Common myeloid progenitor, CD34-positive (primary cell): Measurements from ENCODE around the gene BMPER.

Experiments
- CTCF ChIA-PET: fragments of 350-600 bp; sonication (Branson Sonifier 250); formaldehyde crosslinking; loops from one replicate; lab custom pipeline; 2021; ENCODE audit warnings: antibody characterized with exemption; lab: Charles Lee
- POLR2A ChIA-PET: fragments of 350-600 bp; sonication (Branson Sonifier 250); formaldehyde crosslinking; loops from one replicate; lab custom pipeline; 2021; ENCODE audit warnings: antibody characterized with exemption; lab: Charles Lee
- DNase-seq, 3 donors: peaks; one replicate each; pipeline versions ENCODE4 v3.0.0 to v3.0.0-alpha.2; 2013
- H3K27ac ChIP-seq, 2 experiments: 1 replicate in 1 of 2; 2 replicates in 1 of 2; pipeline ENCODE4 v1.7.0; 2013; ENCODE audit warnings: inconsistent platforms in 2 of 2, low read length in 2 of 2, mild to moderate bottlenecking in 2 of 2, low read depth in 1 of 2, moderate library complexity in 1 of 2; ENCODE audit not compliant: severe bottlenecking in 2 of 2, insufficient read depth in 1 of 2, poor library complexity in 1 of 2
- H3K27me3 ChIP-seq, 5 experiments: replicated peaks in 2 of 5; 1 replicate in 3 of 5; 2 replicates in 2 of 5; pipeline versions ENCODE4 v1.6.1 to v1.7.0; 2013; ENCODE audit warnings: low read length in 4 of 5, mild to moderate bottlenecking in 2 of 5, moderate library complexity in 2 of 5, inconsistent platforms in 1 of 5; ENCODE audit not compliant: insufficient read depth in 5 of 5, control insufficient read depth in 4 of 5
- H3K36me3 ChIP-seq, 4 experiments: 1 replicate in 2 of 4; 2 replicates in 2 of 4; pipeline versions ENCODE4 v1.6.1 to v1.7.0; 2013; ENCODE audit warnings: low read length in 3 of 4, control low read depth in 1 of 4, mild to moderate bottlenecking in 1 of 4; ENCODE audit not compliant: control insufficient read depth in 4 of 4, insufficient read depth in 4 of 4
- H3K4me1 ChIP-seq, 4 experiments: 1 replicate in 3 of 4; 2 replicates in 1 of 4; pipeline versions ENCODE4 v1.6.1 to v1.7.1; 2013; ENCODE audit warnings: low read length in 3 of 4, mild to moderate bottlenecking in 3 of 4, control low read depth in 1 of 4, inconsistent platforms in 1 of 4, moderate library complexity in 1 of 4; ENCODE audit not compliant: control insufficient read depth in 4 of 4, insufficient read depth in 4 of 4; ENCODE audit errors: control extremely low read depth in 1 of 4
- H3K4me3 ChIP-seq, 7 experiments: 1 replicate in 4 of 7; 2 replicates in 3 of 7; pipeline versions ENCODE4 v1.5.1 to v1.7.0; 2013; ENCODE audit warnings: mild to moderate bottlenecking in 7 of 7, low read length in 6 of 7, moderate library complexity in 6 of 7, inconsistent platforms in 2 of 7, low read depth in 2 of 7, control low read depth in 1 of 7; ENCODE audit not compliant: insufficient read depth in 4 of 7, control insufficient read depth in 1 of 7; ENCODE audit errors: extremely low read depth in 1 of 7
- H3K9me3 ChIP-seq, 5 experiments: 1 replicate in 4 of 5; 2 replicates in 1 of 5; pipeline versions ENCODE4 v1.6.1 to v1.7.1; 2013; ENCODE audit warnings: low read length in 4 of 5, mild to moderate bottlenecking in 2 of 5, inconsistent platforms in 1 of 5, low read depth in 1 of 5, moderate library complexity in 1 of 5; ENCODE audit not compliant: control insufficient read depth in 4 of 5, insufficient read depth in 2 of 5; ENCODE audit errors: control extremely low read depth in 1 of 5
- WGBS: methylation state at CpG from one replicate; pipeline ENCODE4 v1.1.5; 2013; ENCODE audit not compliant: insufficient coverage; 5-methylcytosine and 5-hydroxymethylcytosine counted together

The BMPER gene

GRCh38 chr7:34096777-34097176, 191.4 kb downstream of the BMPER start:
- no peaks in the 10 kb centered on the region for H3K36me3 ChIP-seq
- no peak for DNase-seq
- H3K27ac ChIP-seq: no peak overlapping the region
- H3K9me3 ChIP-seq: peaks cover 0 to 2% (median 0%) of the 10 kb centered on the region in 5 experiments
- peaks cover 0 to 3% (median 0%) of the 10 kb centered on the region in 5 experiments for H3K27me3 ChIP-seq
- CTCF ChIA-PET: interaction anchor here (2.1 kb wide), 1 partner anchor 10 kb away, joined by 7 read pairs; no protein-coding TSS in a partner anchor
- POLR2A ChIA-PET: no interaction called here
- WGBS: 73% methylated on average over 2 of the region's 2 CpGs
- no peak overlapping the region for H3K4me3 ChIP-seq
- no peaks in the 10 kb centered on the region for H3K4me1 ChIP-seq

GRCh38 chr7:34100661-34101060, 195.3 kb downstream of the BMPER start:
- Histone ChIP-seq H3K36me3 (no peaks in the 10 kb centered on the region), H3K27ac (no peak overlapping the region), H3K4me3 (no peak overlapping the region), H3K4me1 (no peaks in the 10 kb centered on the region), H3K27me3 (no peaks in the 10 kb centered on the region), H3K9me3 (no peaks in the 10 kb centered on the region)
- no peak for DNase-seq
- CTCF ChIA-PET: no interaction called here
- POLR2A ChIA-PET: no interaction called here
- 81% methylated on average over 4 of the region's 4 CpGs for WGBS

- 49% methylated on average over 3 of the region's 6 CpGs for WGBS
- Histone ChIP-seq H3K4me1 (no peaks in the 10 kb centered on the region), H3K27me3 (no peaks in the 10 kb centered on the region), H3K36me3 (no peaks in the 10 kb centered on the region), H3K4me3 (no peak overlapping the region), H3K9me3 (no peaks in the 10 kb centered on the region), H3K27ac (no peak overlapping the region)
- CTCF ChIA-PET: no interaction called here
- POLR2A ChIA-PET: no interaction called here
- no peak for DNase-seq
These were observed 198.8 kb downstream of the BMPER start for GRCh38 chr7:34104115-34104514.

- POLR2A ChIA-PET: no interaction called here
- 100% methylated on average over 1 of the region's 1 CpG for WGBS
- CTCF ChIA-PET: interaction anchor here (1.2 kb wide), 1 partner anchor 7 kb away, joined by 3 read pairs; no protein-coding TSS in a partner anchor
These were observed 199.7 kb downstream of the BMPER start for GRCh38 chr7:34104992-34105391.

GRCh38 chr7:34107276-34107675, 201.9 kb downstream of the BMPER start:
- no peak for DNase-seq
- H3K4me3 ChIP-seq: no peak overlapping the region
- CTCF ChIA-PET: no interaction called here
- no peaks in the 10 kb centered on the region for H3K9me3 ChIP-seq
- H3K27ac ChIP-seq: no peak overlapping the region
- H3K27me3 ChIP-seq: no peaks in the 10 kb centered on the region
- H3K4me1 ChIP-seq: no peaks in the 10 kb centered on the region
- no peaks in the 10 kb centered on the region for H3K36me3 ChIP-seq
- WGBS: 91% methylated on average over 4 of the region's 5 CpGs
- POLR2A ChIA-PET: no interaction called here

More at GRCh38 chr7:34104992-34105391, 199.7 kb downstream of the BMPER start:
- Histone ChIP-seq H3K9me3 (no peaks in the 10 kb centered on the region), H3K4me3 (no peak overlapping the region), H3K27ac (no peak overlapping the region), H3K27me3 (no peaks in the 10 kb centered on the region), H3K4me1 (no peaks in the 10 kb centered on the region), H3K36me3 (no peaks in the 10 kb centered on the region)
- no peak for DNase-seq

- Histone ChIP-seq H3K4me1 (no peaks in the 10 kb centered on the region), H3K27me3 (no peaks in the 10 kb centered on the region), H3K4me3 (no peak overlapping the region), H3K36me3 (no peaks in the 10 kb centered on the region), H3K27ac (no peak overlapping the region), H3K9me3 (no peaks in the 10 kb centered on the region)
- ChIA-PET CTCF (no interaction called here), POLR2A (no interaction called here)
- 82% methylated on average over 4 of the region's 4 CpGs for whole genome bisulfite sequencing
- DNase-seq: no peak
These were observed 202.8 kb downstream of the BMPER start for GRCh38 chr7:34108165-34108564.

GRCh38 chr7:34109936-34110780, 204.8 kb downstream of the BMPER start:
- ChIA-PET CTCF (no interaction called here), POLR2A (no interaction called here)
- Histone ChIP-seq H3K4me3 (no peak overlapping the region), H3K27me3 (no peaks in the 10 kb centered on the region), H3K9me3 (no peaks in the 10 kb centered on the region), H3K27ac (no peak overlapping the region), H3K36me3 (no peaks in the 10 kb centered on the region), H3K4me1 (no peaks in the 10 kb centered on the region)
- WGBS: 76% methylated on average over 4 of the region's 8 CpGs
- no peak for DNase-seq
